RWPE2 (cell line): ENCODE data around the gene KRT85.

Experiments
- ATAC-seq: fragments of 200-7000 bp; cut with Tn5 transposase; 3 replicates; pipeline ENCODE4 v1.9.1; 2021; ENCODE audit warnings: low read depth
- DNase-seq: peaks from one replicate; pipeline ENCODE4 v3.0.0-alpha.2; 2020; ENCODE audit warnings: low spot score
- H3K27ac ChIP-seq: fragments of 450-650 bp; 2 replicates; pipeline ENCODE4 v1.5.1; 2017; ENCODE audit warnings: mild to moderate bottlenecking; ENCODE audit not compliant: poor library complexity, severe bottlenecking
- H3K27me3 ChIP-seq: fragments of 250-450 bp; sonication (Bioruptor Pico); 2 replicates; pipeline ENCODE4 v1.5.1; 2021; ENCODE audit warnings: mild to moderate bottlenecking, moderate library complexity; ENCODE audit not compliant: insufficient read depth, poor library complexity, severe bottlenecking
- H3K36me3 ChIP-seq: fragments of 250-450 bp; sonication (Bioruptor Pico); 2 replicates; pipeline ENCODE4 v1.5.1; 2020; ENCODE audit warnings: low read depth, mild to moderate bottlenecking, moderate library complexity
- H3K4me1 ChIP-seq: fragments of 250-450 bp; sonication (Bioruptor Pico); 2 replicates; pipeline ENCODE4 v1.5.1; 2021; ENCODE audit warnings: mild to moderate bottlenecking, moderate library complexity; ENCODE audit not compliant: insufficient read depth, poor library complexity, severe bottlenecking
- H3K4me3 ChIP-seq: fragments of 250-450 bp; sonication (Bioruptor Pico); 2 replicates; pipeline ENCODE4 v1.5.1; 2021; ENCODE audit warnings: mild to moderate bottlenecking, moderate library complexity; ENCODE audit not compliant: severe bottlenecking
- H3K9me3 ChIP-seq: fragments of 250-450 bp; sonication (Bioruptor Pico); 2 replicates; pipeline ENCODE4 v1.5.1; 2021; ENCODE audit warnings: mild to moderate bottlenecking, moderate library complexity; ENCODE audit not compliant: severe bottlenecking
- CTCF ChIP-seq: fragments of 450-650 bp; IDR thresholded peaks from one replicate; pipeline ENCODE4 v1.5.1; 2017; ENCODE audit warnings: mild to moderate bottlenecking, moderate library complexity; ENCODE audit not compliant: poor library complexity, severe bottlenecking

The KRT85 gene

DNA sequence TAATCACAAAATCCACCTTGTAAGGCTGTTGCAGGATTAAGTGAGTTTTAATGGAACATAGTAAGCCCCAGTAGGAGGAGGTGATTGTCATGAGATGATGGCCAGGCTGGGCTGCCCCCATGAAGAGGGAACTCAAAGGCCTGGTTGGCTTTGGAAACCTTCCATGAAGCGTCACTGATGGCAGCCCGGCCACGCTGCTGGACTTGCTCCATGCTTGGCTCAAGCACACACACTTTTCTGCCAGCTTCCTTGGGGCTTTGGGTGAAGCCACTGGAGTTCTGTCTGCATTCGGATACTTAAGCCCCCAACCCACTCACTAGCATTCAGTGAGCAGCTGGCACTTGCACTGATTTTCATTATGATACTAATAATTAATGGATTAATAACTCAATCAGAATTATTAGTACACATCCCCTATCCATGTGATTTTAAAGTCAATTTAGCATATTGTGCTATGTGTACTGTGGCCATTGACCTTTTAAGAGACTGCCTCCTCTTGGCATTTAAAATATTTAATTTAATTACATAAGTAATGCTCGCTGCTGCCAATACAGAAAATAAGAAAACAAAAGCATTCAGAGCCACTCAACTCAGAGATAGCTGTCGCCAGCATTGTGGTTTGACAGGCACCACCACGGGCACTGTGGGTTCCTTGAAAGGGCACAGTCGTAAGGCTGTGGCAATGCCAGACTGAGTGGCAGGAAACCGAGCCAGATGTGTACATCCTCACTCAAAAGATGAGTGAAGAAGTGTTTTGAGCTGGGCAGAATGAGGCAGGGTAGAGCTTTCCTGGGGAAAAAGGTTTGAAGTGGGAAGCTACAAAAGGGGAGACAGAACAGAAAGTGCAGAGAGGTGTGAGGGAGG is 15.9 kb downstream of the KRT85 start:
- H3K4me1 ChIP-seq: peaks cover 7% of the 10 kb centered on the region
- ATAC-seq (no peak), DNase-seq (no peak)
- no peaks in the 10 kb centered on the region for H3K36me3 ChIP-seq
- no peak for TF ChIP-seq CTCF
- H3K4me3 ChIP-seq: no peak overlapping the region
- H3K9me3 ChIP-seq: no peaks in the 10 kb centered on the region
- no peak overlapping the region for H3K27ac ChIP-seq
- H3K27me3 ChIP-seq: no peaks in the 10 kb centered on the region

DNA sequence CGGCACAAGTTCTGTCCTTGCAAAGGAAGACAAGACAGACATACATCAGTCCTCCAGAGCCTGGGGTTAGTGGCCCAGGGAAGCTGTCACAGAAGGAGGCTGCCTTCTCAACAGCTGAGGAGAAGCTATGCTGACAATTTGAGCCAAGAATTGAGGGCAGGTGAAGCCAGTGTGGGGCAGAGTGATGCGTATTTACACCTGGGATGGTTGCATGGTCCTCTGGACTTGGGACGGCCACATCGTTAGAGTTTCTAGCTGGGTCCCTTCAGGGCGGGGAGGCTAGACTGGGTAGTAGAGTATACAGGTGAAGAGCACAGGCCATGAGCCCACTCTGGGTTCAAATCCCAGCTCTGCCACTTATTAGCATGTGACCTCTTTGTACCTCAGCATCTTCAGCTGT is 16.5 kb downstream of the KRT85 start:
- no peak overlapping the region for H3K4me3 ChIP-seq
- no peaks in the 10 kb centered on the region for H3K36me3 ChIP-seq
- H3K27me3 ChIP-seq: no peaks in the 10 kb centered on the region
- H3K4me1 ChIP-seq: peaks cover 11% of the 10 kb centered on the region
- H3K27ac ChIP-seq: no peak overlapping the region
- no peak for TF ChIP-seq CTCF
- DNase-seq (no peak), ATAC-seq (no peak)
- H3K9me3 ChIP-seq: no peaks in the 10 kb centered on the region

- Histone ChIP-seq H3K27me3 (no peaks in the 10 kb centered on the region), H3K27ac (no peak overlapping the region), H3K4me3 (no peak overlapping the region), H3K4me1 (peaks cover 17% of the 10 kb centered on the region), H3K9me3 (no peaks in the 10 kb centered on the region), H3K36me3 (no peaks in the 10 kb centered on the region)
- TF ChIP-seq CTCF: no peak
- ATAC-seq (no peak), DNase-seq (peak; percentile 19)
Observed at GRCh38 chr12:52350021-52350620, 17.2 kb downstream of the KRT85 start.

GRCh38 chr12:52349196-52349595 is 18.1 kb downstream of the KRT85 start:
- Histone ChIP-seq H3K27ac (peak overlapping the region; percentile 10), H3K36me3 (no peaks in the 10 kb centered on the region), H3K9me3 (no peaks in the 10 kb centered on the region), H3K27me3 (no peaks in the 10 kb centered on the region), H3K4me3 (no peak overlapping the region), H3K4me1 (peaks cover 20% of the 10 kb centered on the region)
- ATAC-seq (peak; percentile 80), DNase-seq (peak; percentile 8)
- TF ChIP-seq CTCF: no peak
